ENCODE results near the gene FNBP1.

DNA sequence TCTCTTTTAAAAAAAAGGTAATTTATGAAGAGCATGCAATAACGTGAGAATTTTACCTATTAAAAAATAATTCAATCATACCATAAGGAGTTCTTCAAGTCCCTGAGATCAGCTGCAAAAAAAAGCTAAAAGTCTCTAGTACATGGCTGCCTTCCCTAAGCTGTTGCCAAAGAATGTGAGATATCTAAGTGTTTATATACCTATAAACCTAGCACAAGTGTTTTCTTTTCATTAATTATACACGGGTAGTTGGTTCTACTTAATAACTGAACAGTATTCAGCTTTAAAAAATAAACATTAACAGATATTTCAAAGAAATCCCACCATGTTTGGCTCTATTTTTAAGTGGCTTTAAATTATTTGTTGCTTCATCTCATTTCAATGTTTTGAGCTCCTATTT lies 25.9 kb downstream of the FNBP1 start:
- TF ChIP-seq POLR2A (IDR thresholded peaks at IDR 0.05), result no peak
- TF ChIP-seq, protein P1, sequence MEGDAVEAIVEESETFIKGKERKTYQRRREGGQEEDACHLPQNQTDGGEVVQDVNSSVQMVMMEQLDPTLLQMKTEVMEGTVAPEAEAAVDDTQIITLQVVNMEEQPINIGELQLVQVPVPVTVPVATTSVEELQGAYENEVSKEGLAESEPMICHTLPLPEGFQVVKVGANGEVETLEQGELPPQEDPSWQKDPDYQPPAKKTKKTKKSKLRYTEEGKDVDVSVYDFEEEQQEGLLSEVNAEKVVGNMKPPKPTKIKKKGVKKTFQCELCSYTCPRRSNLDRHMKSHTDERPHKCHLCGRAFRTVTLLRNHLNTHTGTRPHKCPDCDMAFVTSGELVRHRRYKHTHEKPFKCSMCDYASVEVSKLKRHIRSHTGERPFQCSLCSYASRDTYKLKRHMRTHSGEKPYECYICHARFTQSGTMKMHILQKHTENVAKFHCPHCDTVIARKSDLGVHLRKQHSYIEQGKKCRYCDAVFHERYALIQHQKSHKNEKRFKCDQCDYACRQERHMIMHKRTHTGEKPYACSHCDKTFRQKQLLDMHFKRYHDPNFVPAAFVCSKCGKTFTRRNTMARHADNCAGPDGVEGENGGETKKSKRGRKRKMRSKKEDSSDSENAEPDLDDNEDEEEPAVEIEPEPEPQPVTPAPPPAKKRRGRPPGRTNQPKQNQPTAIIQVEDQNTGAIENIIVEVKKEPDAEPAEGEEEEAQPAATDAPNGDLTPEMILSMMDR (IDR thresholded peaks at IDR 0.05 in 4 of 5, conservative IDR thresholded peaks at IDR 0.05 in 1 of 5), result no peak
